Chondrocyte (in vitro differentiated cells): ENCODE results near the gene ORC2. TPM values are rescaled to one million over a fixed set of nuclear protein-coding genes. Genes with fewer than 3 reads are reported as not detected.

Source experiments
- DNase-seq: peaks from one replicate; pipeline ENCODE4 v3.0.0; 2021; ENCODE audit warnings: mixed read lengths, low spot score
- H3K27ac Mint-ChIP-seq: one replicate; pipeline ENCODE4 v1.8.0; 2021; ENCODE audit warnings: mild to moderate bottlenecking, moderate library complexity, mixed read lengths; ENCODE audit not compliant: unreplicated experiment
- H3K27me3 Mint-ChIP-seq: 2 replicates; pipeline ENCODE4 v1.8.0; 2021; ENCODE audit warnings: low read depth, mixed read lengths
- H3K36me3 Mint-ChIP-seq: 2 replicates; pipeline ENCODE4 v1.8.0; 2021; ENCODE audit warnings: low read depth, mixed read lengths
- H3K4me1 Mint-ChIP-seq: 2 replicates; pipeline ENCODE4 v1.8.0; 2021; ENCODE audit warnings: low read depth, mild to moderate bottlenecking, mixed read lengths
- H3K4me3 Mint-ChIP-seq: one replicate; pipeline ENCODE4 v1.8.0; 2021; ENCODE audit warnings: mild to moderate bottlenecking, moderate library complexity, mixed read lengths; ENCODE audit not compliant: unreplicated experiment
- H3K9me3 Mint-ChIP-seq: 2 replicates; pipeline ENCODE4 v1.8.0; 2021; ENCODE audit warnings: low read depth, mixed read lengths
- CTCF ChIP-seq: fragments of 200-600 bp; sonication (generic); IDR thresholded peaks from 2 replicates; pipeline ENCODE4 v1.5.0; 2021; ENCODE audit warnings: antibody characterized with exemption, mild to moderate bottlenecking, moderate library complexity
- long read RNA-seq: library from polyadenylated mRNA; stranded (forward); transcript quantifications from one replicate; pipeline ENCODE4 v2.0.0, GENCODE V29; 2021
- total RNA-seq: library from RNA; stranded (reverse); gene quantifications from 3 replicates; pipeline ENCODE4 v1.2.1, GENCODE V29; 2021

ORC2 gene
- total RNA-seq: 19.2 to 35.6 TPM (median 19.8 TPM) in 3 replicates
- long read RNA-seq, full-length matches to known transcripts: 12 of 19 reads
- long read RNA-seq, partial matches to known transcripts: 1 of 19 reads
- long read RNA-seq, other reads (novel, unspliced or antisense): 6 of 19 reads

- peak within 1 kb of the TSS; percentile 92 for H3K27ac Mint-ChIP-seq
- TF ChIP-seq CTCF: peak; percentile 85
- no peaks in the 10 kb centered on the region for H3K9me3 Mint-ChIP-seq
- peaks cover 42% of the 10 kb centered on the region for H3K4me1 Mint-ChIP-seq
- peak; percentile 97 for DNase-seq
- no peaks in the 10 kb centered on the region for H3K27me3 Mint-ChIP-seq
- H3K36me3 Mint-ChIP-seq: peaks cover 2% of the 10 kb centered on the region
- H3K4me3 Mint-ChIP-seq: peak within 1 kb of the TSS; percentile 94
Measured at GRCh38 chr2:200963124-200963917, at the start of gene ORC2. Gene ORC2, minus strand, starts transcription at chr2:200963660. Its CDS starts 5,537 bp downstream, at chr2:200958123.

GRCh38 chr2:201008296-201008829 lies 44.9 kb upstream of the ORC2 start:
- Mint-ChIP-seq H3K4me3 (no peak overlapping the region), H3K27me3 (no peaks in the 10 kb centered on the region), H3K4me1 (no peaks in the 10 kb centered on the region), H3K27ac (no peak overlapping the region), H3K36me3 (peaks cover 12% of the 10 kb centered on the region), H3K9me3 (no peaks in the 10 kb centered on the region)
- no peak for DNase-seq
- TF ChIP-seq CTCF: no peak

GRCh38 chr2:201007584-201007998 lies 44.1 kb upstream of the ORC2 start:
- H3K27ac Mint-ChIP-seq: no peak overlapping the region
- no peaks in the 10 kb centered on the region for H3K9me3 Mint-ChIP-seq
- DNase-seq: no peak
- H3K4me3 Mint-ChIP-seq: no peak overlapping the region
- peaks cover 11% of the 10 kb centered on the region for H3K36me3 Mint-ChIP-seq
- no peak for TF ChIP-seq CTCF
- no peaks in the 10 kb centered on the region for H3K27me3 Mint-ChIP-seq
- no peaks in the 10 kb centered on the region for H3K4me1 Mint-ChIP-seq

GRCh38 chr2:201006704-201007103 lies 43.2 kb upstream of the ORC2 start:
- DNase-seq: no peak
- Mint-ChIP-seq H3K9me3 (no peaks in the 10 kb centered on the region), H3K4me1 (no peaks in the 10 kb centered on the region), H3K4me3 (no peak overlapping the region), H3K27ac (no peak overlapping the region), H3K27me3 (no peaks in the 10 kb centered on the region), H3K36me3 (peaks cover 12% of the 10 kb centered on the region)
- TF ChIP-seq CTCF: no peak

- peaks cover 12% of the 10 kb centered on the region for H3K36me3 Mint-ChIP-seq
- H3K9me3 Mint-ChIP-seq: no peaks in the 10 kb centered on the region
- no peaks in the 10 kb centered on the region for H3K27me3 Mint-ChIP-seq
- no peak for TF ChIP-seq CTCF
- H3K27ac Mint-ChIP-seq: no peak overlapping the region
- no peak for DNase-seq
- H3K4me3 Mint-ChIP-seq: no peak overlapping the region
- H3K4me1 Mint-ChIP-seq: no peaks in the 10 kb centered on the region
Measured at GRCh38 chr2:201004370-201004769, 40.9 kb upstream of the ORC2 start.
